Activated naive CD8-positive, alpha-beta T cell treated with anti-CD3 and anti-CD28 coated beads for 36 hours (primary cell): ENCODE results near the gene HMGN4. TPM values are rescaled to one million over a fixed set of nuclear protein-coding genes. Genes with fewer than 3 reads are reported as not detected.
"Not testable (repeated sequence)": the region's sequence is repeated elsewhere in the genome, so short reads cannot be mapped to it uniquely, and the experiment has no call there.

Experiments
- DNase-seq: peaks from one replicate; pipeline ENCODE4 v3.0.0; 2021
- H3K27ac Mint-ChIP-seq: one replicate; pipeline ENCODE4 v1.8.0; 2022; ENCODE audit warnings: mild to moderate bottlenecking, moderate library complexity, mixed read lengths
- H3K27me3 Mint-ChIP-seq: one replicate; pipeline ENCODE4 v1.8.0; 2022; ENCODE audit warnings: mild to moderate bottlenecking, mixed read lengths
- H3K36me3 Mint-ChIP-seq: one replicate; pipeline ENCODE4 v1.8.0; 2021; ENCODE audit warnings: mild to moderate bottlenecking, mixed read lengths
- H3K4me1 Mint-ChIP-seq: one replicate; pipeline ENCODE4 v1.8.0; 2021; ENCODE audit warnings: mixed read lengths
- H3K4me3 Mint-ChIP-seq: one replicate; pipeline ENCODE4 v1.8.0; 2022; ENCODE audit warnings: mild to moderate bottlenecking, moderate library complexity, mixed read lengths
- H3K9me3 Mint-ChIP-seq: one replicate; pipeline ENCODE4 v1.8.0; 2022; ENCODE audit warnings: mixed read lengths
- total RNA-seq, 2 experiments: library from RNA; stranded (reverse); gene quantifications; one replicate each; pipeline ENCODE4 v1.2.3, GENCODE V29; 2021

The HMGN4 gene
- total RNA-seq, result 10 to 100 TPM; 89.2 to 90.1 TPM

GRCh38 chr6:26537846-26538571 lies at the start of gene HMGN4:
HMGN4 (plus strand) TSS chr6:26538366; CDS start chr6:26545207, 6,841 bp downstream.
- H3K27ac Mint-ChIP-seq, result peak within 1 kb of the TSS; percentile 99
- peaks cover 56% of the 10 kb centered on the region for H3K4me1 Mint-ChIP-seq
- H3K9me3 Mint-ChIP-seq, result no peaks in the 10 kb centered on the region
- H3K36me3 Mint-ChIP-seq, result peaks cover 31% of the 10 kb centered on the region
- DNase-seq, result peak; percentile 84
- peaks cover 11% of the 10 kb centered on the region for H3K27me3 Mint-ChIP-seq
- peak within 1 kb of the TSS; percentile 94 for H3K4me3 Mint-ChIP-seq

- Mint-ChIP-seq H3K27me3 (no peaks in the 10 kb centered on the region), H3K9me3 (peaks cover 9% of the 10 kb centered on the region), H3K36me3 (no peaks in the 10 kb centered on the region), H3K4me3 (no peak overlapping the region), H3K4me1 (peaks cover 15% of the 10 kb centered on the region), H3K27ac (no peak overlapping the region)
- DNase-seq, result no peak
Measured at GRCh38 chr6:26489996-26490964, 47.9 kb upstream of the HMGN4 start.

GRCh38 chr6:26491604-26492003 lies 46.6 kb upstream of the HMGN4 start:
- H3K4me3 Mint-ChIP-seq, result no peak overlapping the region
- H3K27ac Mint-ChIP-seq, result no peak overlapping the region
- no peaks in the 10 kb centered on the region for H3K27me3 Mint-ChIP-seq
- no peaks in the 10 kb centered on the region for H3K36me3 Mint-ChIP-seq
- H3K9me3 Mint-ChIP-seq, result peaks cover 7% of the 10 kb centered on the region
- peaks cover 15% of the 10 kb centered on the region for H3K4me1 Mint-ChIP-seq
- DNase-seq, result no peak

- no peak for DNase-seq
- Mint-ChIP-seq H3K4me1 (peaks cover 15% of the 10 kb centered on the region), H3K9me3 (no peaks in the 10 kb centered on the region), H3K27ac (no peak overlapping the region), H3K27me3 (no peaks in the 10 kb centered on the region), H3K4me3 (no peak overlapping the region), H3K36me3 (no peaks in the 10 kb centered on the region)
Measured at GRCh38 chr6:26493258-26493657, 44.9 kb upstream of the HMGN4 start.

GRCh38 chr6:26494117-26494516 lies 44.0 kb upstream of the HMGN4 start:
- Mint-ChIP-seq H3K36me3 (no peaks in the 10 kb centered on the region), H3K4me3 (no peak overlapping the region), H3K9me3 (no peaks in the 10 kb centered on the region), H3K27me3 (no peaks in the 10 kb centered on the region), H3K4me1 (peaks cover 15% of the 10 kb centered on the region), H3K27ac (peak overlapping the region; percentile 40)
- DNase-seq, result no peak

GRCh38 chr6:26495281-26495680 lies 42.9 kb upstream of the HMGN4 start:
- Mint-ChIP-seq H3K27ac (no peak overlapping the region), H3K4me1 (peaks cover 15% of the 10 kb centered on the region), H3K9me3 (no peaks in the 10 kb centered on the region), H3K27me3 (no peaks in the 10 kb centered on the region), H3K4me3 (no peak overlapping the region), H3K36me3 (no peaks in the 10 kb centered on the region)
- DNase-seq, result no peak

- DNase-seq, result no peak
- no peak overlapping the region for H3K27ac Mint-ChIP-seq
- no peak overlapping the region for H3K4me3 Mint-ChIP-seq
- no peaks in the 10 kb centered on the region for H3K36me3 Mint-ChIP-seq
- peaks cover 25% of the 10 kb centered on the region for H3K4me1 Mint-ChIP-seq
- no peaks in the 10 kb centered on the region for H3K9me3 Mint-ChIP-seq
- peaks cover 17% of the 10 kb centered on the region for H3K27me3 Mint-ChIP-seq
Measured at GRCh38 chr6:26497610-26498009, 40.6 kb upstream of the HMGN4 start.

GRCh38 chr6:26500102-26500501 lies 38.1 kb upstream of the HMGN4 start, which contains the start of gene BTN1A1:
BTN1A1 (plus strand) TSS chr6:26500303; CDS start chr6:26501287, 984 bp downstream.
- peaks cover 10% of the 10 kb centered on the region for H3K4me1 Mint-ChIP-seq
- H3K27ac Mint-ChIP-seq, result no peak within 1 kb of the TSS
- no peak for DNase-seq
- no peaks in the 10 kb centered on the region for H3K36me3 Mint-ChIP-seq
- H3K9me3 Mint-ChIP-seq, result no peaks in the 10 kb centered on the region
- no peak within 1 kb of the TSS for H3K4me3 Mint-ChIP-seq
- H3K27me3 Mint-ChIP-seq, result peaks cover 29% of the 10 kb centered on the region

GRCh38 chr6:26501482-26501986 lies 36.6 kb upstream of the HMGN4 start:
- H3K9me3 Mint-ChIP-seq, result no peaks in the 10 kb centered on the region
- H3K4me1 Mint-ChIP-seq, result peaks cover 10% of the 10 kb centered on the region
- H3K4me3 Mint-ChIP-seq, result peak overlapping the region; percentile 72
- peaks cover 29% of the 10 kb centered on the region for H3K27me3 Mint-ChIP-seq
- no peaks in the 10 kb centered on the region for H3K36me3 Mint-ChIP-seq
- H3K27ac Mint-ChIP-seq, result peak overlapping the region; percentile 4
- peak; percentile 38 for DNase-seq

- peak overlapping the region; percentile 72 for H3K4me3 Mint-ChIP-seq
- H3K27me3 Mint-ChIP-seq, result peaks cover 29% of the 10 kb centered on the region
- no peaks in the 10 kb centered on the region for H3K9me3 Mint-ChIP-seq
- H3K4me1 Mint-ChIP-seq, result peaks cover 10% of the 10 kb centered on the region
- no peak overlapping the region for H3K27ac Mint-ChIP-seq
- DNase-seq, result no peak
- H3K36me3 Mint-ChIP-seq, result no peaks in the 10 kb centered on the region
Measured at GRCh38 chr6:26502165-26502564, 36.0 kb upstream of the HMGN4 start.

GRCh38 chr6:26502626-26503025 lies 35.5 kb upstream of the HMGN4 start:
- peaks cover 10% of the 10 kb centered on the region for H3K4me1 Mint-ChIP-seq
- no peaks in the 10 kb centered on the region for H3K9me3 Mint-ChIP-seq
- H3K4me3 Mint-ChIP-seq, result no peak overlapping the region
- no peaks in the 10 kb centered on the region for H3K36me3 Mint-ChIP-seq
- DNase-seq, result no peak
- peaks cover 29% of the 10 kb centered on the region for H3K27me3 Mint-ChIP-seq
- H3K27ac Mint-ChIP-seq, result no peak overlapping the region

GRCh38 chr6:26507658-26508057 lies 30.5 kb upstream of the HMGN4 start:
- peaks cover 12% of the 10 kb centered on the region for H3K27me3 Mint-ChIP-seq
- no peaks in the 10 kb centered on the region for H3K4me1 Mint-ChIP-seq
- no peak overlapping the region for H3K27ac Mint-ChIP-seq
- no peaks in the 10 kb centered on the region for H3K9me3 Mint-ChIP-seq
- DNase-seq, result no peak
- no peaks in the 10 kb centered on the region for H3K36me3 Mint-ChIP-seq
- no peak overlapping the region for H3K4me3 Mint-ChIP-seq

- H3K4me3 Mint-ChIP-seq, H3K4me1 Mint-ChIP-seq, H3K27me3 Mint-ChIP-seq, H3K36me3 Mint-ChIP-seq, H3K9me3 Mint-ChIP-seq, DNase-seq, H3K27ac Mint-ChIP-seq: not testable (repeated sequence)
Measured at GRCh38 chr6:26511033-26511432, 27.1 kb upstream of the HMGN4 start.

- Mint-ChIP-seq H3K4me1 (peaks cover 2% of the 10 kb centered on the region), H3K4me3 (no peak overlapping the region), H3K9me3 (no peaks in the 10 kb centered on the region), H3K27ac (no peak overlapping the region), H3K27me3 (no peaks in the 10 kb centered on the region), H3K36me3 (no peaks in the 10 kb centered on the region)
- no peak for DNase-seq
Measured at GRCh38 chr6:26514984-26515383, 23.2 kb upstream of the HMGN4 start.
